Endothelial cell (in vitro differentiated cells): ENCODE data around the gene SLC25A23. TPM values are rescaled to one million over a fixed set of nuclear protein-coding genes. Genes with fewer than 3 reads are reported as not detected.

ENCODE experiments used
- DNase-seq: peaks from one replicate; pipeline ENCODE4 v3.0.0; 2021; ENCODE audit warnings: low spot score
- H3K27ac Mint-ChIP-seq: one replicate; pipeline ENCODE4 v1.8.0; 2021; ENCODE audit warnings: mixed read lengths, inconsistent platforms; ENCODE audit not compliant: unreplicated experiment
- H3K27me3 Mint-ChIP-seq: one replicate; pipeline ENCODE4 v1.8.0; 2021; ENCODE audit warnings: mild to moderate bottlenecking, moderate library complexity, mixed read lengths, inconsistent platforms; ENCODE audit not compliant: unreplicated experiment
- H3K36me3 Mint-ChIP-seq: one replicate; pipeline ENCODE4 v1.8.0; 2021; ENCODE audit warnings: mild to moderate bottlenecking, low read depth, mixed read lengths, inconsistent platforms; ENCODE audit not compliant: unreplicated experiment
- H3K4me1 Mint-ChIP-seq: one replicate; pipeline ENCODE4 v1.8.0; 2021; ENCODE audit warnings: mild to moderate bottlenecking, mixed read lengths, inconsistent platforms; ENCODE audit not compliant: unreplicated experiment
- H3K4me3 Mint-ChIP-seq: one replicate; pipeline ENCODE4 v1.8.0; 2021; ENCODE audit warnings: mild to moderate bottlenecking, mixed read lengths, inconsistent platforms; ENCODE audit not compliant: unreplicated experiment
- H3K9me3 Mint-ChIP-seq: one replicate; pipeline ENCODE4 v1.8.0; 2021; ENCODE audit warnings: mixed read lengths, inconsistent platforms; ENCODE audit not compliant: unreplicated experiment
- total RNA-seq: library from RNA; stranded (reverse); fragmentation: NEBNext Ultra II Directional; extraction: Animal tissue kit (Norgen Biotek cat#: 25700); gene quantifications from one replicate; pipeline ENCODE4 v1.2.1, GENCODE V29; 2021; ENCODE audit not compliant: unreplicated experiment
- TF ChIP-seq, protein P1 (sequence below): fragments of 200-600 bp; sonication (generic); IDR thresholded peaks from one replicate; pipeline ENCODE4 v1.5.0; 2021; ENCODE audit warnings: antibody characterized with exemption; ENCODE audit not compliant: unreplicated experiment

The SLC25A23 gene
- total RNA-seq, 1 donor from 2014 or later = 20.7 TPM

DNA sequence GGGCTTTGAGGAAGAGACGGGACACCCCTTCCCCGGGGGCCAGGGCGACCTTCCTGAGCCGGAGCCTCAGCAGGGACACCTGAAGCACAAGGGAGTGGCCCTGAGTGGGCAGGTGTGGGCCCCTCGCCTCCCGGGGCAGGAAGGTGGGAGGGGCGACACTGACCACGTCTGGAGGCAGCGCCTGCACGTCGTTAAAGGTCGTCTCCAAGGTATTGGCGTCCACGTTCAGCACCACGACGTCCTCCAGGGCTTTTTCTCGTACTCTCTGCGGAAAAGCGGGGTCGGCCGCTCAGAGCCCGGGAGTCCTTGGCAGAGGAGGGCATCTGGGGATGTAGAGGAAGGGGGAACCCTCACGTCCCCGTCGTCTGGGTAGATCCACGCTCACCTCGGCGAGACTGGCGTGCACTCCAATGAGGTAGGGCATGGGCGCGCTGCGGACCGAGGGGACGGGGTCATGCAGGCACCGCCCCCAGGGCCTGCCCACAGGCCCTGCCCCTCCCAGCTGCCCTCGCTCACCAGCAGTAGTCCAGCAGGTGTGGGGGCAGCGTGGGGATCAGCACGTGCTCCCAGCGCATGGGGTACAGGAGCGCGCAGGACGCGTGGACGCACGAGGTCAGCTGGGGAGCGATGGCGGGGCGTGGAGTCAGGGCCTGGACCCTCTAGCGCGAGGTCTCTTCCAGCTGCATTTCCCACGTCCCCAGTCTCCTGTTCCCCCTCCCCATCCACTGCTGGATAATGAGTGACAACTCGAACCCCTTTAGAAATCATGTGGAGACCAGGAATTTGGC lies 15.9 kb upstream of the SLC25A23 start:
- DNase-seq = no peak
- Mint-ChIP-seq H3K4me1 (no peaks in the 10 kb centered on the region), H3K27ac (no peak overlapping the region), H3K4me3 (no peak overlapping the region), H3K9me3 (no peaks in the 10 kb centered on the region), H3K27me3 (peaks cover 1% of the 10 kb centered on the region), H3K36me3 (no peaks in the 10 kb centered on the region)
- TF ChIP-seq, protein P1, sequence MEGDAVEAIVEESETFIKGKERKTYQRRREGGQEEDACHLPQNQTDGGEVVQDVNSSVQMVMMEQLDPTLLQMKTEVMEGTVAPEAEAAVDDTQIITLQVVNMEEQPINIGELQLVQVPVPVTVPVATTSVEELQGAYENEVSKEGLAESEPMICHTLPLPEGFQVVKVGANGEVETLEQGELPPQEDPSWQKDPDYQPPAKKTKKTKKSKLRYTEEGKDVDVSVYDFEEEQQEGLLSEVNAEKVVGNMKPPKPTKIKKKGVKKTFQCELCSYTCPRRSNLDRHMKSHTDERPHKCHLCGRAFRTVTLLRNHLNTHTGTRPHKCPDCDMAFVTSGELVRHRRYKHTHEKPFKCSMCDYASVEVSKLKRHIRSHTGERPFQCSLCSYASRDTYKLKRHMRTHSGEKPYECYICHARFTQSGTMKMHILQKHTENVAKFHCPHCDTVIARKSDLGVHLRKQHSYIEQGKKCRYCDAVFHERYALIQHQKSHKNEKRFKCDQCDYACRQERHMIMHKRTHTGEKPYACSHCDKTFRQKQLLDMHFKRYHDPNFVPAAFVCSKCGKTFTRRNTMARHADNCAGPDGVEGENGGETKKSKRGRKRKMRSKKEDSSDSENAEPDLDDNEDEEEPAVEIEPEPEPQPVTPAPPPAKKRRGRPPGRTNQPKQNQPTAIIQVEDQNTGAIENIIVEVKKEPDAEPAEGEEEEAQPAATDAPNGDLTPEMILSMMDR = no peak

DNA sequence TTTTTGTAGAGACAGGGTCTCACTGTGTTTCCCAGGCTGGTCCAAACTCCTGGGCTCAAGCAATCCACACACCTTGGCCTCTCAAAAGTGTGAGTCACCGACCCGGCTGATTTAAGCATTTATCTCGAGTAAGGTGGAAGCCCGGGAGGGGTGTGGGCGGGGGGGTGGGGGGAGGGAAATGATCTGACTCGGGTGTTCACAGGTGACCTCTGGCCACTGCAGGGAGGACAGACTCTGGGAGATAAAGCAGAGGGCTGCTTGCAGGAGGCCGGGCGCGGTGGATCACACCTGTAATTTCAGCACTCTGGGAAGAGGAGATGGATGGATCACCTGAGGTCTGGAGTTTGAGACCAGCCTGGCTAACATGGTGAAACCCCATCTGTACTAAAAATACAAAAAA lies 14.1 kb upstream of the SLC25A23 start:
- no peaks in the 10 kb centered on the region for H3K36me3 Mint-ChIP-seq
- H3K4me1 Mint-ChIP-seq = no peaks in the 10 kb centered on the region
- DNase-seq = no peak
- H3K27me3 Mint-ChIP-seq = peaks cover 1% of the 10 kb centered on the region
- no peaks in the 10 kb centered on the region for H3K9me3 Mint-ChIP-seq
- H3K27ac Mint-ChIP-seq = no peak overlapping the region
- TF ChIP-seq, protein P1 = no peak
- no peak overlapping the region for H3K4me3 Mint-ChIP-seq

DNA sequence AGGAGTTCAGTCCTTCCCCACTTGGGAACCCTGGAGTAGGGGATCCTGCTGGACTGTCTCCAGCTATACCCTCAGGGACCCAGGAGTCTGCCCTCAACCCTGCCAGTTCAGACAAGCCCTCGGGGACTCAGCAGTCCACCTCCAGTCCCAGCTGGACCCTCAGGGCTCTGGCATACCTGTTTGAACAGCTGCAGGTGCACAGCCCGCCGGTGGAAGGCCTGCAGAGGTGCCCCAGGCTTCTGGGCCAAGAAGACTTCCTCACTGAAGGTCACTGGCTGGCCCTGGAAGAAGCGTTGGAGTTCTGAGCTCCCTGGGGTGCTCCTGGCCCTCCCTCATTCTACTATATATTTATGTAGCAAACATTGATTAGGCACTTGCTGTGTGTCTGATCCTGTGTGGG lies 13.1 kb upstream of the SLC25A23 start:
- DNase-seq = no peak
- Mint-ChIP-seq H3K36me3 (no peaks in the 10 kb centered on the region), H3K27me3 (peaks cover 1% of the 10 kb centered on the region), H3K27ac (no peak overlapping the region), H3K4me3 (no peak overlapping the region), H3K9me3 (no peaks in the 10 kb centered on the region), H3K4me1 (no peaks in the 10 kb centered on the region)
- TF ChIP-seq, protein P1 = no peak

DNA sequence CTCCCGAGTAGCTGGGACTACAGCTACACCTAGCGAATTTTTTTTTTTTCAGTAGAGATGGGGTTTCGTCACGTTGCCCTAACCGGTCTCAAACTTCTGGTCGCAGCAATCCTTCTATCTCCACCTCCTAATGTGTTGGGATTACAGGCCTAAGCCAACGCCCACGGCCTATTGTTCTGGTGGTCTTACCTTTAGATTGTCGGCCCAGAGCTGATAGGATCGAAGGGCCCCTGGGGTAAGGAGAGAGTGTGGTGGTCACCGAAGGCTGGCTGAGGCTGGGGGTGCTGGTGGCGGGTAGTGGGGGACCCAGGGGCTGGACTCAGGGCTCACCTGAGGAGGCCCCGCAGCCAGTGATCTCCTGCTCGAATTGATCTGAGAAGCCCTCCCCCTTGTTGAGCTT lies 11.5 kb upstream of the SLC25A23 start:
- no peaks in the 10 kb centered on the region for H3K9me3 Mint-ChIP-seq
- peaks cover 3% of the 10 kb centered on the region for H3K27me3 Mint-ChIP-seq
- no peaks in the 10 kb centered on the region for H3K36me3 Mint-ChIP-seq
- no peak for DNase-seq
- H3K27ac Mint-ChIP-seq = no peak overlapping the region
- TF ChIP-seq, protein P1 = no peak
- H3K4me3 Mint-ChIP-seq = no peak overlapping the region
- H3K4me1 Mint-ChIP-seq = no peaks in the 10 kb centered on the region

DNA sequence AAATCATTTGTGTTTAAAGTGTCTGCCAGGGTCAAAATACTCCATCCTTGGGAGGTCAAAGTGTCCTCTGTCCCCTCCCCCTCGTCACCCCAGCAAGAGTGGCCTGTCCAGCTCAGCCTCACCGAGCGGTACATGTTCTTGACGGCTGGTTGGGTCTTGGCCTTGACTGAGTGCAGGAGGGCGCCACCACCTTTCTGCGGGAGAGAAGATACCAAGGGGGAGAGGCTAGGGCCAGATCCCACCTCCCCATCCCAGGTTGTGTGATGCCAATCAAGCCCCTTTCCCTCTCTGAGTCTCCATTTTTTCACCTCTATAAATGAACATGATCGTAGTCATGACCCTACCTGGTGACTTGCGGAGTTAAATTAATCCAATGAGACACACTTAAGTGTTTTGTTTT lies 10.6 kb upstream of the SLC25A23 start:
- Mint-ChIP-seq H3K4me3 (no peak overlapping the region), H3K27ac (no peak overlapping the region), H3K36me3 (no peaks in the 10 kb centered on the region), H3K27me3 (peaks cover 6% of the 10 kb centered on the region), H3K9me3 (no peaks in the 10 kb centered on the region), H3K4me1 (no peaks in the 10 kb centered on the region)
- TF ChIP-seq, protein P1 = no peak
- no peak for DNase-seq
